Coronary artery (tissue), 2 donors: Measurements from ENCODE around the gene CCDC167.

Experiments
- DNase-seq: peaks from one replicate; pipeline ENCODE4 v3.0.0-alpha.2; 2017; ENCODE audit warnings: low spot score
- H3K27ac ChIP-seq, 2 donors: fragments of 200-600 bp; sonication (generic); one replicate each; pipeline ENCODE4 v1.5.1; 2016 to 2019
- H3K4me3 ChIP-seq: fragments of 200-600 bp; sonication (generic); 2 replicates; pipeline ENCODE4 v1.5.1; 2016; ENCODE audit warnings: mild to moderate bottlenecking, moderate library complexity
- CTCF ChIP-seq: fragments of 200-600 bp; sonication (generic); IDR thresholded peaks from one replicate; pipeline ENCODE4 v1.5.1; 2019; ENCODE audit warnings: antibody characterized with exemption

Gene CCDC167

GRCh38 chr6:37478827-37479226, 20.9 kb downstream of the CCDC167 start:
- Histone ChIP-seq H3K27ac (no peak overlapping the region), H3K4me3 (no peak overlapping the region)
- TF ChIP-seq CTCF: no peak
- DNase-seq: no peak

- no peak overlapping the region for H3K27ac ChIP-seq
- no peak for DNase-seq
These were observed 21.8 kb downstream of the CCDC167 start for GRCh38 chr6:37477656-37478435.

GRCh38 chr6:37477191-37477590, 22.5 kb downstream of the CCDC167 start:
- no peak for TF ChIP-seq CTCF
- no peak overlapping the region for H3K4me3 ChIP-seq
- H3K27ac ChIP-seq: no peak overlapping the region
- DNase-seq: no peak

More at GRCh38 chr6:37477656-37478435, 21.8 kb downstream of the CCDC167 start:
- TF ChIP-seq CTCF: no peak
- no peak overlapping the region for H3K4me3 ChIP-seq

GRCh38 chr6:37474316-37474715, 25.4 kb downstream of the CCDC167 start:
- H3K4me3 ChIP-seq: no peak overlapping the region
- DNase-seq: no peak
- TF ChIP-seq CTCF: no peak
- no peak overlapping the region for H3K27ac ChIP-seq

- no peak for DNase-seq
- no peak for TF ChIP-seq CTCF
- H3K27ac ChIP-seq: no peak overlapping the region
- no peak overlapping the region for H3K4me3 ChIP-seq
These were observed 26.2 kb downstream of the CCDC167 start for GRCh38 chr6:37473364-37474095.

GRCh38 chr6:37467718-37468117, 32.0 kb downstream of the CCDC167 start:
- TF ChIP-seq CTCF: no peak

GRCh38 chr6:37463110-37463509, 36.6 kb downstream of the CCDC167 start:
- no peak for TF ChIP-seq CTCF
- no peak overlapping the region for H3K4me3 ChIP-seq
- H3K27ac ChIP-seq: no peak overlapping the region
- no peak for DNase-seq

More at GRCh38 chr6:37467718-37468117, 32.0 kb downstream of the CCDC167 start:
- H3K27ac ChIP-seq: no peak overlapping the region
- no peak for DNase-seq
- no peak overlapping the region for H3K4me3 ChIP-seq
